ENCODE results near the gene TMUB2. TPM values are rescaled to one million over a fixed set of nuclear protein-coding genes. Genes with fewer than 3 reads are reported as not detected.

TMUB2 gene
- total and polyA plus RNA-seq, 4 donors = 12.2 to 18.8 (median 14.0) TPM

DNA sequence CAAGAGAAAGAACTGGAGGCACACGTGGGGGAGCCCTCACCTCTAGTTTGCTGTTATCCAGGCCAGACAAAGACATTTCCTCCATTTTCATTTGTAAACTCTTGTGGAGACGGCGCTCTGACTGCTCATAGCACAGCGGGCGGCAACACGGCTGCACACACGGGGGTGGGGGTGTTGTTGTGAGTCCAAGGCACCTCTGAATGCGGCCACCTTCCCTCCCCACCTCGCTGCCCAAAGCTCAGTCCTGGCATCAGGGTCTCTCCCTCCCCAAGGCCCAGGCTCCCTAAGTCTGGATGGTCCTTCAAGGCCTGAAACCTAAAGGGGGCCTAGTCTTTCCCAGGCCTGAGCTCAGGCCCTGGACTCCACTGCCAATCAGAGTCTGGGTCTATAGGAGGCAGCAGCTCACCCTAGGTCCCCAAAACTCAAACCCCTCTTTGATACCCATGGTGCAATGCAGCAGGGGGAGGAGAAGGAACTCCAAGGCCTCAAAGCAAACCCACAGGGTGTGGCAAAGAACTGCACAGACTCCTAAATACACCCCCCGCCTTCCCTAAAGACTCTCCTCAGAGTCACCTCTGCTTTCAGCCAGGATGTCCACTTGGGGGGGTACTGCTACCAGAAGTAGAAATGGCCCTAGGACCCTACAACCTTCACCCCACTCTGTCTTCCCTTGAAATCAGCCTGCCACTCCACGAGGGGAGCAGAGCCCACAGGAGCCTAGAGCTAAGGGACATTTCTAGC is 11.4 kb downstream of the TMUB2 start:
- peak overlapping the region; percentile 72 to 73 for H3K9ac ChIP-seq (ENCODE audit: low read depth in 1 of 2, low read length in 2 of 2)
- WGBS = 74% methylated on average over 11 of the region's 11 CpGs
- no peak for DNase-seq (ENCODE audit: low spot score)

DNA sequence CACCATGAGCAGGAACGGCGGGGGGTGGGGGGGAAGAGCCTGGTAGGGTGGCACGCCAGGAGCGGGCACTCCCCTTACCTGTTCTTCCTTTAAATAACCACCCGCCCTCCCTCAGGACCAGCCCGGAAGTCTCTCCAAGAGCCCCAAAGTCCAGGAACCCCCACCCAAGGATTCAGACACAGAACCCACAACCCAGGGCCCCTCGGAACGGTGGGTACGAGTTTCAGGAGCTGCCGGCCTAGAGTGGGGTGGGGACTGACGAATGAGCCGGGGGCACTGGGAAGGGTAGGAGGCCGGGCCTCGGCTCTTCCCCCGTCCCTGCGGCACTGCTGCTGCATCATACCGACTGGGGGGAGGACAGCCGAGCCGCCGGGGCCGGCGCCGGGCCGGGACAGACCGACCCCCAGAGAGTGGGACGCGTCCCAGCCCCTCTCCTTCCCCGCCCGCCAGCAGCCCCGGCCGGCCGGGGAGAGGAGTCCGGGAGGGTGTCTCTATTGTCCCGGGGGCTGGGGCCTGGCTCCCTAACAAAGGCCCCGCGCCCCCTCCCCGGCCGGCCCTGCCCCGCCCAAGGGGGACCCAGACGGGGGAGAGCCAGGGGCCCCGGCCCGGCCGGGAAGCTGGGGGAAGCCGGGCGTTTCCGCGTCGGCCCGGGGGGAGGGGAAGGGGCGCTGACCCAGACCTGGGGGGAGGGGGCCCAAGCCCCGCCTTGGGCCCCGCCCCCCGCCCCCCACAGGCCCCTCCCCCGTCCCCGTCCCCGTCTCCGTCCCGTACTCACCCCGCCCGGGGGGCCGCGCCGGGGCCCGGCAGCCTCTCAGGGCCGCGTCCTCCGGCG is 12.2 kb downstream of the TMUB2 start:
- Histone ChIP-seq H3K27ac (ENCODE audit: low read depth in 1 of 2, low read length in 2 of 2) (peak overlapping the region; percentile 87 to 88), H3K27me3 (ENCODE audit: control insufficient read depth in 4 of 4, insufficient read depth in 4 of 4, low read length in 3 of 4) (no peaks in the 10 kb centered on the region), H3K4me3 (ENCODE audit: low read depth in 1 of 3, low read length in 3 of 3) (peak overlapping the region; percentile 51 to 89 (median 74)), H3K9ac (ENCODE audit: low read depth in 1 of 2, low read length in 2 of 2) (peak overlapping the region; percentile 72 to 73), H3K9me3 (ENCODE audit: control insufficient read depth in 4 of 4, low read length in 3 of 4) (no peaks in the 10 kb centered on the region), H3K4me1 (ENCODE audit: control insufficient read depth in 4 of 4, insufficient read depth in 4 of 4, low read length in 3 of 4) (peaks cover 6 to 14% (median 12%) of the 10 kb centered on the region in 4 donors), H3K36me3 (ENCODE audit: control insufficient read depth in 4 of 4, insufficient read depth in 3 of 4, low read depth in 1 of 4, low read length in 3 of 4) (peaks cover 2 to 23% (median 20%) of the 10 kb centered on the region in 4 donors)
- under 1% methylated on average over 66 of the region's 68 CpGs for WGBS
- DNase-seq (ENCODE audit: low spot score) = peak; percentile 70
- no peak for TF ChIP-seq TAF1 (conservative IDR thresholded peaks at IDR 0.05)
- TF ChIP-seq, protein P1, sequence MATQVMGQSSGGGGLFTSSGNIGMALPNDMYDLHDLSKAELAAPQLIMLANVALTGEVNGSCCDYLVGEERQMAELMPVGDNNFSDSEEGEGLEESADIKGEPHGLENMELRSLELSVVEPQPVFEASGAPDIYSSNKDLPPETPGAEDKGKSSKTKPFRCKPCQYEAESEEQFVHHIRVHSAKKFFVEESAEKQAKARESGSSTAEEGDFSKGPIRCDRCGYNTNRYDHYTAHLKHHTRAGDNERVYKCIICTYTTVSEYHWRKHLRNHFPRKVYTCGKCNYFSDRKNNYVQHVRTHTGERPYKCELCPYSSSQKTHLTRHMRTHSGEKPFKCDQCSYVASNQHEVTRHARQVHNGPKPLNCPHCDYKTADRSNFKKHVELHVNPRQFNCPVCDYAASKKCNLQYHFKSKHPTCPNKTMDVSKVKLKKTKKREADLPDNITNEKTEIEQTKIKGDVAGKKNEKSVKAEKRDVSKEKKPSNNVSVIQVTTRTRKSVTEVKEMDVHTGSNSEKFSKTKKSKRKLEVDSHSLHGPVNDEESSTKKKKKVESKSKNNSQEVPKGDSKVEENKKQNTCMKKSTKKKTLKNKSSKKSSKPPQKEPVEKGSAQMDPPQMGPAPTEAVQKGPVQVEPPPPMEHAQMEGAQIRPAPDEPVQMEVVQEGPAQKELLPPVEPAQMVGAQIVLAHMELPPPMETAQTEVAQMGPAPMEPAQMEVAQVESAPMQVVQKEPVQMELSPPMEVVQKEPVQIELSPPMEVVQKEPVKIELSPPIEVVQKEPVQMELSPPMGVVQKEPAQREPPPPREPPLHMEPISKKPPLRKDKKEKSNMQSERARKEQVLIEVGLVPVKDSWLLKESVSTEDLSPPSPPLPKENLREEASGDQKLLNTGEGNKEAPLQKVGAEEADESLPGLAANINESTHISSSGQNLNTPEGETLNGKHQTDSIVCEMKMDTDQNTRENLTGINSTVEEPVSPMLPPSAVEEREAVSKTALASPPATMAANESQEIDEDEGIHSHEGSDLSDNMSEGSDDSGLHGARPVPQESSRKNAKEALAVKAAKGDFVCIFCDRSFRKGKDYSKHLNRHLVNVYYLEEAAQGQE (IDR thresholded peaks at IDR 0.05) = no peak
- no peak for TF ChIP-seq FOXA2 (IDR thresholded peaks at IDR 0.05)
- TF ChIP-seq SP1 (IDR thresholded peaks at IDR 0.05) = no peak
- TF ChIP-seq GABPA (IDR thresholded peaks at IDR 0.05 in 1 of 2, conservative IDR thresholded peaks at IDR 0.05 in 1 of 2) = no peak
- no peak for TF ChIP-seq RXRA (IDR thresholded peaks at IDR 0.05)
- no peak for TF ChIP-seq EGR1 (IDR thresholded peaks at IDR 0.05; ENCODE audit: low read depth in 2 of 2)
- TF ChIP-seq, protein P2, sequence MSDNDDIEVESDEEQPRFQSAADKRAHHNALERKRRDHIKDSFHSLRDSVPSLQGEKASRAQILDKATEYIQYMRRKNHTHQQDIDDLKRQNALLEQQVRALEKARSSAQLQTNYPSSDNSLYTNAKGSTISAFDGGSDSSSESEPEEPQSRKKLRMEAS (IDR thresholded peaks at IDR 0.05) = no peak
- TF ChIP-seq, protein P3, sequence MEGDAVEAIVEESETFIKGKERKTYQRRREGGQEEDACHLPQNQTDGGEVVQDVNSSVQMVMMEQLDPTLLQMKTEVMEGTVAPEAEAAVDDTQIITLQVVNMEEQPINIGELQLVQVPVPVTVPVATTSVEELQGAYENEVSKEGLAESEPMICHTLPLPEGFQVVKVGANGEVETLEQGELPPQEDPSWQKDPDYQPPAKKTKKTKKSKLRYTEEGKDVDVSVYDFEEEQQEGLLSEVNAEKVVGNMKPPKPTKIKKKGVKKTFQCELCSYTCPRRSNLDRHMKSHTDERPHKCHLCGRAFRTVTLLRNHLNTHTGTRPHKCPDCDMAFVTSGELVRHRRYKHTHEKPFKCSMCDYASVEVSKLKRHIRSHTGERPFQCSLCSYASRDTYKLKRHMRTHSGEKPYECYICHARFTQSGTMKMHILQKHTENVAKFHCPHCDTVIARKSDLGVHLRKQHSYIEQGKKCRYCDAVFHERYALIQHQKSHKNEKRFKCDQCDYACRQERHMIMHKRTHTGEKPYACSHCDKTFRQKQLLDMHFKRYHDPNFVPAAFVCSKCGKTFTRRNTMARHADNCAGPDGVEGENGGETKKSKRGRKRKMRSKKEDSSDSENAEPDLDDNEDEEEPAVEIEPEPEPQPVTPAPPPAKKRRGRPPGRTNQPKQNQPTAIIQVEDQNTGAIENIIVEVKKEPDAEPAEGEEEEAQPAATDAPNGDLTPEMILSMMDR (IDR thresholded peaks at IDR 0.05; ENCODE audit: low read depth, low read length, missing input control) = no peak
- TF ChIP-seq FOXA1 (IDR thresholded peaks at IDR 0.05) = no peak
- TF ChIP-seq, protein P4, sequence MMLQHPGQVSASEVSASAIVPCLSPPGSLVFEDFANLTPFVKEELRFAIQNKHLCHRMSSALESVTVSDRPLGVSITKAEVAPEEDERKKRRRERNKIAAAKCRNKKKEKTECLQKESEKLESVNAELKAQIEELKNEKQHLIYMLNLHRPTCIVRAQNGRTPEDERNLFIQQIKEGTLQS (IDR thresholded peaks at IDR 0.05) = no peak
- TF ChIP-seq, protein P5, sequence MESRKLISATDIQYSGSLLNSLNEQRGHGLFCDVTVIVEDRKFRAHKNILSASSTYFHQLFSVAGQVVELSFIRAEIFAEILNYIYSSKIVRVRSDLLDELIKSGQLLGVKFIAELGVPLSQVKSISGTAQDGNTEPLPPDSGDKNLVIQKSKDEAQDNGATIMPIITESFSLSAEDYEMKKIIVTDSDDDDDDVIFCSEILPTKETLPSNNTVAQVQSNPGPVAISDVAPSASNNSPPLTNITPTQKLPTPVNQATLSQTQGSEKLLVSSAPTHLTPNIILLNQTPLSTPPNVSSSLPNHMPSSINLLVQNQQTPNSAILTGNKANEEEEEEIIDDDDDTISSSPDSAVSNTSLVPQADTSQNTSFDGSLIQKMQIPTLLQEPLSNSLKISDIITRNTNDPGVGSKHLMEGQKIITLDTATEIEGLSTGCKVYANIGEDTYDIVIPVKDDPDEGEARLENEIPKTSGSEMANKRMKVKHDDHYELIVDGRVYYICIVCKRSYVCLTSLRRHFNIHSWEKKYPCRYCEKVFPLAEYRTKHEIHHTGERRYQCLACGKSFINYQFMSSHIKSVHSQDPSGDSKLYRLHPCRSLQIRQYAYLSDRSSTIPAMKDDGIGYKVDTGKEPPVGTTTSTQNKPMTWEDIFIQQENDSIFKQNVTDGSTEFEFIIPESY (IDR thresholded peaks at IDR 0.05) = no peak
- no peak for TF ChIP-seq HNF4A (conservative IDR thresholded peaks at IDR 0.05)
- TF ChIP-seq RAD21 (IDR thresholded peaks at IDR 0.05) = no peak
- no peak for TF ChIP-seq NR2F2 (IDR thresholded peaks at IDR 0.05)

More for the DNA sequence above, 11.4 kb downstream of the TMUB2 start:
- no peaks in the 10 kb centered on the region for H3K9me3 ChIP-seq (ENCODE audit: control insufficient read depth in 4 of 4, low read length in 3 of 4)
- peak overlapping the region; percentile 8 to 89 (median 74) for H3K4me3 ChIP-seq (ENCODE audit: low read depth in 1 of 3, low read length in 3 of 3)
- TF ChIP-seq HNF4G (IDR thresholded peaks at IDR 0.05) (no peak), RAD21 (IDR thresholded peaks at IDR 0.05) (no peak), RXRA (IDR thresholded peaks at IDR 0.05) (no peak), SP1 (IDR thresholded peaks at IDR 0.05) (no peak), GABPA (IDR thresholded peaks at IDR 0.05 in 1 of 2, conservative IDR thresholded peaks at IDR 0.05 in 1 of 2) (no peak), FOXA1 (IDR thresholded peaks at IDR 0.05) (no peak), YY1 (IDR thresholded peaks at IDR 0.05) (no peak), FOXA2 (IDR thresholded peaks at IDR 0.05) (no peak), TAF1 (conservative IDR thresholded peaks at IDR 0.05) (no peak)
- TF ChIP-seq, protein P4 (IDR thresholded peaks at IDR 0.05) = no peak
- TF ChIP-seq, protein P5 (IDR thresholded peaks at IDR 0.05) = no peak
- H3K27me3 ChIP-seq (ENCODE audit: control insufficient read depth in 4 of 4, insufficient read depth in 4 of 4, low read length in 3 of 4) = no peaks in the 10 kb centered on the region
- H3K36me3 ChIP-seq (ENCODE audit: control insufficient read depth in 4 of 4, insufficient read depth in 3 of 4, low read depth in 1 of 4, low read length in 3 of 4) = peaks cover 8 to 31% (median 25%) of the 10 kb centered on the region in 4 donors
- peaks cover 6 to 14% (median 12%) of the 10 kb centered on the region in 4 donors for H3K4me1 ChIP-seq (ENCODE audit: control insufficient read depth in 4 of 4, insufficient read depth in 4 of 4, low read length in 3 of 4)
- peak overlapping the region; percentile 85 to 87 for H3K27ac ChIP-seq (ENCODE audit: low read depth in 1 of 2, low read length in 2 of 2)

Measured in liver (tissue), 9 donors.